Raji (cell line): ENCODE data around the gene AMBRA1.

Experiments
- POLR2A ChIP-seq: IDR thresholded peaks from 2 replicates; pipeline ENCODE4 v1.6.1; 2011; ENCODE audit warnings: low read depth, low read length, control low read depth; ENCODE audit not compliant: insufficient read depth

The AMBRA1 gene

DNA sequence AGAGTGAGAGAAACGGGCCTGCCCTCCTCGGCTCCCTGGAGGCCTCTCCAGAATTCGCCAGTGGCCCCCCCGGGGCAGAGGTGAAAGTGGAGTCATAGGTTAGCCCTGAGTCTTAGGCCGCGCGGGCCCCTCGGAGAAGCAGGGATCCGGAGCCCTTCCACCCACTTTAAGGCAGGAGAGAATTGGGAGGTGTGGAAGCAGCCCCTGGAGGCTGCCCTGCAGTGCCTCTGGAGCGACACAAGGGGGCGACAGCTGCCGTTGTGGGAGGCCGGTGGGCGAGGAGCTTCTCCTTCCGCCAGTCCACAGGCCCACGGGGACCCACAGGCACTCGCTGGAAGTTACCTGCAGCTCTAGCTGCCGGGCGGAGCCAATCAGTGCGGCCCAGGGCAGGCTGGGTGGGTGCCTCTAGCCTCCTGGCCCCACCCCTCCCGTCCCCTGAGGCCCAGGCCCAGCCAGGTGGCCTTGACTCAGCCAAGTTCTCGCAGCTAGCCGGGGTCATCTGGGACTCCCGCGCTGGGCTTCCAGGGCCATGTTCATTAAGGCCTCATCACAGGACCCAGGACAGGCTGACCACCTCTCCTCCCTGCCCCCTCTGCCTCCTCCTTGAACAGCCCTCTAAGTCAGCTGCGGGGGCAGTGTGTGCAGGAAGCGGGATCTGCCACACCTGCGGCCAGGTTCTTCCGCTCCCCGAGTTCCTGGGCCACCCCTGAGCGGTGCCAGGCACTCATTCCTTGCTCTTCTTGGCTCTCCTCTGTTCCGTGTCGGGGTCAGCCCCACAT, 241.6 kb downstream of the AMBRA1 start:
- no peak for TF ChIP-seq POLR2A

DNA sequence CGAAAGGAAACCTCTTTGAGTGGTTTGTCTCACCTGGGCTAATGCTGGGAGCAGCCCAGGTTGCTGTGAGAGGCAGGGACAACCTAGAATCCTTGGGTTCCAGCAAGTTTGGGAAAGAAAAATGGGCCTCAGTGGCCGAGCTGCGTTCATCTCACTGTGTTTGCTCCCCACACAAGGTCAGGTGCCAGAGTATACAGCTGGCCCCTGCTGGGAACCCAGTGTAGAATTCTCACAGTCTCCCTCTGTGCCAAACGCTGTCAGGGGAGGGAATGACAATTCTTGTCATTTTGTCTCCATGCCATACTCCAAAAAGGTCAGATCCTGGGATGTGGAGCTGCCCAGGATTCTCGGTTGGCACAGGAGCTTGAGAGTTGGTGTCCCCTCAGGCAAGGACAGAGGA, 242.2 kb downstream of the AMBRA1 start:
- no peak for TF ChIP-seq POLR2A

DNA sequence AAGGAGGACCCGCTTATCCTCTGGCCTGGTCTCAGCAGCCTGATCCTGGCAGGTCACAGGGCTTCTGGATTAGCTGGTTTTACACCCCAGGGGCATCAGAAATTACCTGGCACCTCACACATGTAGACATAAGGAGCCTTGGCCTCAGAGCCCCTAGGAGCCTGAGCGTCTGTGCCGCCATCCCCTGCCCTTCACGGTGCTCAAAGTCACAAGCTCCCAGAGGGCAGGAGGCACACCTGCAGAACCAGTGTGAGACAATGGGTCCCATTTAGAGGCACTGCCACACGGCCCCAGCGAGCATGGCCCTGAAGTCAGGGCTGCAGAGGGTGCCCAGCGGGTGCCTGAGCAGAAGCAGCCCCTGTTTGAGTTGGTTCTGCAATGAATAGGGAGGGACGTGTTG, 242.7 kb downstream of the AMBRA1 start:
- no peak for TF ChIP-seq POLR2A

DNA sequence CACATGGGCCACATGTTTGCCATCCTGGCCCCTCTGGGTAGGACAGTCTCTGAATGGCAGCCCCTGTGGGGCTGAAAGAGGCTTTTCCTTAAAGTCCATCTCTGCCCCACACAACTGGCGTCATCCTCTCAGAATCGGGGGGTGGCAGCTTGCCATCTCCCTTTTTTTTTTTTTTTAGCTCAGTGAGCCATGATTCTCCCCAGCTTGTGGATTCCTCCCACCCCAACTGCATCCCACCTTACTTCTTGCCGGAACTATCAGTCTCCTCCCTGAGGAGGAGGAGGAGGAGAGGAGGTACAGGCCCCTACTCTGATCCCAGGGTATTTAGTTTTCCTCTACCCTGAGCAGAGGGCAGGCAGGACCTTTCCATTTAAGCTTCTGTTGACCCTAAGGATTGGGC, 243.1 kb downstream of the AMBRA1 start:
- no peak for TF ChIP-seq POLR2A

DNA sequence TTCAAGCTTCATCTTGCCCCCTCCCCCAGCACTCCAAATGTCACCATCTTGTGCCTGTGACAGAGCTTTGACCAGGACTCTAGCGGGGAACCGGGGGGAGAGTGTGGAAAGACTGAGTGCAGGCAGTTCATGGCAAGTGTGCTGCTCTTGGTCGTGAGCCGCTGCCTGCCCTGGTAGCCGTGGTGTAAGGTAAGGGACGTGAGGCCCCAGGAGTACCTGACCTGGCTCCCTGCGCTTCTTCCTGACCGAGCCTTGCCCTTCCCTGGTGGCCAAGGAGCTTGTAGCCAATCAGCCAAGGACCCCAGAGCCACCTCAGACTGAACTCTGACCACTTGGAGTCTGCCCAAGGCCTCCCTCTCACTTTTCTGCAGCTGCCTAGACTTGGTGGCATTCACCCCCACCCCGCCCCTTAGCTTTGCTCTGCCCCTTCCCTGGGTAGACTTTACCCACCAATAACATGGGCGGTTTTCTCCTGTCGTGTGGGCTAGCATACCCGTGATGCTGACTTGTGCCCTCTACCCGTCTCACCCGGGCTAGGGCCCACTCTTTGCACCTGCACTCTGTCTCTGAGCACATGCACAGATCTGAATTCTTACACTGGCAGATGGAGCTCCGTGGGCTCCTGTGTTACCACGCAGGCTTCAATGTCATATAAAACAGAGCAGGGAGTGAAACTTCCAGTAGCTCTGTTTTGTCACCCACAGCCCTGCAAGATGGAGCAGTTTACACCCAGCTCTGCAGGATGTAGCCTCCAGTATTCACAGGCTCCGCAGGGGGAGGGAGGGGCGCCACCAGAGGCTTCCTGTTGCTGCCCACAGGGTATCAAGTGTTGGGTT, 245.0 kb downstream of the AMBRA1 start:
- peak; percentile 43 for TF ChIP-seq POLR2A

DNA sequence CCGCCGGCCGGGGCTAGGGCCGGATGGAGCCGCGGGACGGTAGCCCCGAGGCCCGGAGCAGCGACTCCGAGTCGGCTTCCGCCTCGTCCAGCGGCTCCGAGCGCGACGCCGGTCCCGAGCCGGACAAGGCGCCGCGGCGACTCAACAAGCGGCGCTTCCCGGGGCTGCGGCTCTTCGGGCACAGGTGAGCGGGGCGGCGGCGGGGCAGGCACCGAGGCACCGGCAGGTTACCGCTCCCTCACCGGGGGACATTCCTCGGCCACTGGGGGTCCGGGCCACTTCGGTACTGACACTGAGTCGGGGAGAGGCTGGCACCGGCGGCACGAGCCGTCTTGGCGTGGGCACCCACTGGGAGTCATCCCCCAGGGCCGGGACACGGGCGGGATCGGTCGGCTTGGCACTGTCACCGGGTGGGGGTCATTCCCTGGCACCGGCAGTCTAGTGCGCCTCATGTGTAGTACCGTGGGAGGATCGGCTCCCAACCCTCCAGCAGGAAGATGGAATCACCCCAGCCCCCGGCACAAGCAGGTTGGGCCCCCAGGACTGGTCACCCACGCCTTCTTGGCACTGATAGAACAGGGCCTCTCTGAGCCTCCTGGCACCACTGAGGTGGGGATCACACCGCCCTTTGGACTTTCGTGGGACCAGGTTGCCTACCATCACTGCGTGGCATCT, 246.0 kb downstream of the AMBRA1 start:
- TF ChIP-seq POLR2A, result no peak

DNA sequence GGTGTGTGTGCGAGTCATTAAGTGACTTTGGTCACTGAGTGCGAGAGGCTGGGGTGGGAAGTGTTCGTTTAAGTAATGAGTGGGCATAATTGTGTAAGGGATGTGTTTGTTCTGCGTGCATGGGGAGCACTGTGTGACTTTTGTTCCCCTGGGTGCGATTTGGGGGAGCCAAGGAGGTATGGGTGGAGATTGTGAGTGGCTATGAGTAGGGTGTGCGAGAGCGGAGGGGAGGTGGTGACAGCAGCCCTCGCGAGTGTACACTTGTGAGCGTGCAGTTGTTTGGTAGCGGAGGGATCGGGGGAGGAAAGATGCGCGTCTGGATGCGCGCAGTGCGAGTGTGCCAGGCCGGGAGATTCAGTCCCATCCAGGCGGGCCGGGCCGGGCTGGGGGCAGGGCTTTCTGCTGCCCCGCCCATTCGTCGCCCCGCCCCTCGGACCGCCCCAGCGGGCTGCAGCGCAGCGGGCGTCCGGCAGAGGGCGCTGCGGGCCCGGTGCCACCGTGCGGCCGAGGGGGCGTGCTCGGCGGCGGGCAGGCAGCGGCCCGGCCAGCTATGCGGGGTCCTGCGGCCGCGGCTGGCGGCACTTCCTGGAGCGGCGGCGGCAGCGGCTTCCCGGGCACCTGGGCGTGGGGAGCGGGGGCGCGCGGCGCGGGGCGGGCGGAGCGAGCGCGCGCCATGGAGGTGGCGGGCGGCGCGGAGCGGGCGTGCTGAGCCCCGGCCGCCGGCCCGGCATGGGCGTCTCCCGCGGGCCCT, 246.8 kb downstream of the AMBRA1 start, which contains the start of gene DGKZ:
TSS of gene DGKZ (plus strand) at position 578 of the 751 bp plus-strand sequence. CDS start 197 bp downstream, outside the sequence.
- TF ChIP-seq POLR2A, result peak; percentile 56
